ENCODE measurements around the gene HPCA. TPM values are rescaled to one million over a fixed set of nuclear protein-coding genes. Genes with fewer than 3 reads are reported as not detected.
A peak's percentile ranks its signal among the peaks of the same experiment; 100 is the strongest.

The HPCA gene
- total and polyA plus RNA-seq, 2 experiments from 2014 or later, result not detected

DNA sequence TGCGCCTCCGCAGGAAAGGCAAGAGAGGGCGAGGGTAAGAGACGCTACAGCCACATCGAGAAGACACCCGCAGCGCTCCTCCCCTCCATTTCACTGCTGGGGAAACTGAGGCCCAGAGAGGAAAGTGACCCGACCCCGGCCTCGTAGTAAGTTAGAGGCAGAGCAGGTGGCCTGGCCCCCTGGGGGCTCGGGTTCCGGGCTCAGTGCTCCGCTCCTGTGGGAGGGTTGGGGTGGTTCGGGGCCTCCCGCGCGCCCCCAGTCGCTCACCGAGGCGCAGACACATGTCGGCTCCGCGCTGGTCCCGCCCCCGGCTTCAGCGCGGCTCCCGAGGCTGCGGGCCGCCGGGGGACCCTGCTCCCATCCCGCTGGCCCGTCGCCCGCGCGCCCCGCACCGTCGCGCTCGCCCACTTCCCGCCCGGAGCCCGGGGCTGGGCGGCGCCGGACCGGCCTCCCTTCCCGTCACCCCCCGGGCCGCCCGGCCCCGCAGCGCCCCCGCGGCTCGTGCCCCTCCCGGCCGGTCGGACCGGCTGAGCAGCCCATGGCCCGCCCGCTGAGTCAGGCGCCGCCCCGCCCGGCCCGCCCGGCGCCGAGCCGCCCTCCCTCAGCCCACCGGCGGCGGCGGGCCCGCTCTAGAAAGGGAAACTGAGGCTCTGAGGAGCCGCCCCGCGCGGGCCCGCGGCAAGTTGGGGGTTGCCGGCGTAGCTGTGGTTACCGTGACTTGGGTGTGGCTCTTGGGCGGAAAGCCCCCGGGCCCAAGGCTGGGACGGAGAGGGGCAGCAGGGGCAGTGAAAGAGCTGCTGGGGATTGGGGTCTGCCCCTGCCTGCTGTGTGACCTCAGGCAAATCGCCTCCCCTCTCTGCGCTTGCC lies 14.9 kb downstream of the HPCA start, which contains the start of gene TMEM54:
TSS of gene TMEM54 (minus strand) at position 434 of the 867 bp plus-strand sequence. CDS start at position 283, 151 bp downstream.
- H3K9ac ChIP-seq, result peak within 1 kb of the TSS; percentile 81
- peak within 1 kb of the TSS; percentile 85 for H3K4me2 ChIP-seq (ENCODE audit: unreplicated experiment)
- peak; percentile 70 for DNase-seq
- no peaks in the 10 kb centered on the region for H3K4me1 ChIP-seq (ENCODE audit: insufficient read depth)
- H3K79me2 ChIP-seq (ENCODE audit: insufficient read depth), result no peaks in the 10 kb centered on the region
- H3K4me3 ChIP-seq, result peak within 1 kb of the TSS; percentile 82
- peak within 1 kb of the TSS; percentile 99 for H2AFZ ChIP-seq
- no peak for TF ChIP-seq EZH2phosphoT487 (IDR thresholded peaks at IDR 0.05; ENCODE audit: insufficient read depth, low read depth)
- no peak for TF ChIP-seq EZH2 (IDR thresholded peaks at IDR 0.05; ENCODE audit: insufficient read depth, poor library complexity, severe bottlenecking)
- H3K27ac ChIP-seq, result no peak within 1 kb of the TSS
- no peaks in the 10 kb centered on the region for H3K27me3 ChIP-seq (replicated peaks; ENCODE audit: insufficient read depth)
- no peaks in the 10 kb centered on the region for H3K9me3 ChIP-seq (ENCODE audit: low read depth)
- H3K9me2 ChIP-seq (ENCODE audit: insufficient read depth), result no peaks in the 10 kb centered on the region
- no peaks in the 10 kb centered on the region for H4K20me1 ChIP-seq (ENCODE audit: insufficient read depth)
- H3F3A ChIP-seq (ENCODE audit: insufficient read depth), result no peaks in the 10 kb centered on the region
- no peaks in the 10 kb centered on the region for H3K36me3 ChIP-seq (ENCODE audit: low read depth)
- in situ Hi-C loops (cut with MboI), result no loop called here
- WGBS, 2 experiments (ENCODE audit: low coverage in 1 of 2, low lambda C conversion rate in 2 of 2, missing lambda C conversion rate in 2 of 2), result 1 to 3% methylated on average over 42 to 48 of the region's 92 CpGs

DNA sequence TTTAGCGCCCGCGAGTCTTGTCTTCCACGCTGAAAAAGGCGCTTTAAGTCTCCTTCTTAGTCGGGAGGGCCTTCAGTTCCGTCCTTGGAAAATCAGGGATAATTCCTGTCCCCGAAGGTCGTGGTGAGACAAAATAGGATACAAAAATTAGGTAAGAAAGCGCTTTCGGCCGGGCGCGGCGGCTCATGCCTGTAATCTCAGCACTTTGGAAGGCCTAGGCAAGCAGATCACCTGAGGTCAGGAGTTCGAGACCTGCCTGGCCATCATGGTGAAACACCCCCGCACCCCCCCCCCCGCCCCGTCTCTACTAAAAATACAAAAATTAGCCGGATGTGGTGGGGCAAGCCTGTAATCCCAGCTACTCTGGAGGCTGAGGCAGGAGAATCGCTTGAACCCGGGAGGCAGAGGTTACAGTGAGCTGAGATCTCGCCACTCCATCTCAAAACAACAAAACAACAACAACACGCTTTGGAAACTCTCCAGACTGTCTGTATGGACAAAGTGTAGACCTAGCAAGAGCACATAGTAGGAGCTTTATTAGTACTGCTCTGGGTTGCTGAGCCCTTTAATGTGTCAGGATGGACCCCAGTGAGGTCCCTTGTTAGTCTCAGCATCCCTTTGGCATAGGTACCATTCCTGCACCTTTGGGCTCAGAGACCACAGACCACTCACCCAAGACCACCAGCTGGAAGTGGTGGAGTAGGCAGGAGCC lies 15.7 kb downstream of the HPCA start:
- peak overlapping the region; percentile 99 for H2AFZ ChIP-seq
- DNase-seq, result no peak
- WGBS, 2 experiments (ENCODE audit: low coverage in 1 of 2, low lambda C conversion rate in 2 of 2, missing lambda C conversion rate in 2 of 2), result 54 to 55% methylated on average over 23 to 24 of the region's 24 CpGs
- H4K20me1 ChIP-seq (ENCODE audit: insufficient read depth), result no peaks in the 10 kb centered on the region
- H3K36me3 ChIP-seq (ENCODE audit: low read depth), result no peaks in the 10 kb centered on the region
- in situ Hi-C loops (cut with MboI), result no loop called here
- peak overlapping the region; percentile 82 for H3K4me3 ChIP-seq
- no peaks in the 10 kb centered on the region for H3K4me1 ChIP-seq (ENCODE audit: insufficient read depth)
- TF ChIP-seq EZH2phosphoT487 (IDR thresholded peaks at IDR 0.05; ENCODE audit: insufficient read depth, low read depth), result no peak
- TF ChIP-seq EZH2 (IDR thresholded peaks at IDR 0.05; ENCODE audit: insufficient read depth, poor library complexity, severe bottlenecking), result no peak
- no peaks in the 10 kb centered on the region for H3F3A ChIP-seq (ENCODE audit: insufficient read depth)
- H3K4me2 ChIP-seq (ENCODE audit: unreplicated experiment), result peak overlapping the region; percentile 85
- H3K9me3 ChIP-seq (ENCODE audit: low read depth), result no peaks in the 10 kb centered on the region
- H3K9me2 ChIP-seq (ENCODE audit: insufficient read depth), result no peaks in the 10 kb centered on the region
- H3K9ac ChIP-seq, result peak overlapping the region; percentile 81
- no peaks in the 10 kb centered on the region for H3K79me2 ChIP-seq (ENCODE audit: insufficient read depth)
- H3K27me3 ChIP-seq (replicated peaks; ENCODE audit: insufficient read depth), result no peaks in the 10 kb centered on the region
- H3K27ac ChIP-seq, result no peak overlapping the region

DNA sequence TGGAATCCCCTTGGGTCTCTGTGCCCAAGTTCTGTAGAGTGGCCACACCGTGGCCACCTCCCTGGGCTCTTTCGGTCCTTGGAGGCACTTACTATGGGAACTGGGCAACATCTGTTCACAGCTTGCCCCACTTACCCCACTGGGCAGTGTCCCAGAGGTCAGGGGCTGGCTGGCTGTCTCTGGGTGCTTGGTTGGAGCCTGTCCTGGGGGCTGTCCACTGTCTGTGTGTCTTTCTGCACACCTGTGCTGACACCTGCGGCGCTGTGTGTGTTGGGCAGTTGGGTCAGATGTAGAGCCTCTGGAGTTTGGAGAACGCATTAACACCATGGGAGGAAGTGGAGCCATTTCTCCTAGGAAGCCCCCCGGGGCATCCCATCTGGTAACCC lies 16.2 kb downstream of the HPCA start:
- H3K9ac ChIP-seq, result no peak overlapping the region
- H3K27ac ChIP-seq, result no peak overlapping the region
- H3K36me3 ChIP-seq (ENCODE audit: low read depth), result no peaks in the 10 kb centered on the region
- H3K79me2 ChIP-seq (ENCODE audit: insufficient read depth), result no peaks in the 10 kb centered on the region
- no peak overlapping the region for H3K4me2 ChIP-seq (ENCODE audit: unreplicated experiment)
- no peaks in the 10 kb centered on the region for H3K9me2 ChIP-seq (ENCODE audit: insufficient read depth)
- H3K27me3 ChIP-seq (replicated peaks; ENCODE audit: insufficient read depth), result no peaks in the 10 kb centered on the region
- H4K20me1 ChIP-seq (ENCODE audit: insufficient read depth), result no peaks in the 10 kb centered on the region
- no peak overlapping the region for H2AFZ ChIP-seq
- in situ Hi-C loops (cut with MboI), result no loop called here
- no peak for DNase-seq
- TF ChIP-seq EZH2 (IDR thresholded peaks at IDR 0.05; ENCODE audit: insufficient read depth, poor library complexity, severe bottlenecking) (no peak), EZH2phosphoT487 (IDR thresholded peaks at IDR 0.05; ENCODE audit: insufficient read depth, low read depth) (no peak)
- 70 to 71% methylated on average over 6 of the region's 6 CpGs for WGBS, 2 experiments (ENCODE audit: low coverage in 1 of 2, low lambda C conversion rate in 2 of 2, missing lambda C conversion rate in 2 of 2)
- no peaks in the 10 kb centered on the region for H3K4me1 ChIP-seq (ENCODE audit: insufficient read depth)
- no peaks in the 10 kb centered on the region for H3K9me3 ChIP-seq (ENCODE audit: low read depth)
- H3K4me3 ChIP-seq, result no peak overlapping the region
- H3F3A ChIP-seq (ENCODE audit: insufficient read depth), result no peaks in the 10 kb centered on the region

DNA sequence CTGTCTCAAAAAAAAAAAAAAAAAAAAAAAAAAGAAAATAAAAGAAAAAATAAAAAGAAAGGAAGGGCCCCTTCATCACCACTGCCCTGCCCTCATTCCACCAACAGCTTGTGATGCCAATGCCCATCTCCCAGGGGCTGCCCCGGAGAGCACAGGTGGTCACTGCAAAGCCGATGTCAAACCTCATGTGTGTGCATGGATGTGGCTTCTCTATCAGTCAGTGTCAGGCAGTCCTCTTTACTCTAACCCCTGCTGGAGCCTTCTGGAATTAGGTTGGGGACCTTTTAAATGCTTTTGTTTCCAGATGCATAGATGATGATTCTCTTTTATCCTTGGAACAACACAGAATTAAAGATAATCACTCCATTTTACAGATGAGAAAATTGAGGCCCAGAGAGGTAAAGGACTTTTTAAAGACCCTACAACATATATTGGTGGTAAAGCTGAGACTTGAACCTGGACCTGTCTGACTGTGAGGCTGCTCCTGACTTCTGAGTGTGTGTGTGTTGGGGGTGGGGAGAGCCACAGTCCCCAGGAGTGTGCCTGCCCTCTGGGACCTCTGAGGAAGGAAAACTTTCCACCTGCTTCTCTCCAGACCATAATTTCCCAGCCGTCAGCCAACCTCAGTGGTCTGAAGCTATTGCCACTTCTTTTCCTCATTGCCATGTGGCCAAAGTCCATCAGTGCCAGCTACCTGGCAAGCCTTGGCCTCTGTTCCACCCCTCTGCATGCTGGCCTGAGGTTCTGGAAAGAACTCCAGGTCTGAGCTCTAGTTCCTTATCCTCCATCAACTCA lies 17.9 kb downstream of the HPCA start:
- Histone ChIP-seq H3K27ac (no peak overlapping the region), H2AFZ (no peak overlapping the region), H3K79me2 (ENCODE audit: insufficient read depth) (no peaks in the 10 kb centered on the region), H3K4me1 (ENCODE audit: insufficient read depth) (no peaks in the 10 kb centered on the region), H3K4me3 (no peak overlapping the region), H3K9me3 (ENCODE audit: low read depth) (no peaks in the 10 kb centered on the region), H4K20me1 (ENCODE audit: insufficient read depth) (no peaks in the 10 kb centered on the region), H3K9ac (no peak overlapping the region), H3K4me2 (ENCODE audit: unreplicated experiment) (no peak overlapping the region), H3F3A (ENCODE audit: insufficient read depth) (no peaks in the 10 kb centered on the region), H3K9me2 (ENCODE audit: insufficient read depth) (no peaks in the 10 kb centered on the region), H3K27me3 (replicated peaks; ENCODE audit: insufficient read depth) (no peaks in the 10 kb centered on the region), H3K36me3 (ENCODE audit: low read depth) (no peaks in the 10 kb centered on the region)
- 67 to 73% methylated on average over 3 of the region's 3 CpGs for WGBS, 2 experiments (ENCODE audit: low coverage in 1 of 2, low lambda C conversion rate in 2 of 2, missing lambda C conversion rate in 2 of 2)
- TF ChIP-seq EZH2phosphoT487 (IDR thresholded peaks at IDR 0.05; ENCODE audit: insufficient read depth, low read depth) (no peak), EZH2 (IDR thresholded peaks at IDR 0.05; ENCODE audit: insufficient read depth, poor library complexity, severe bottlenecking) (no peak)
- in situ Hi-C loops (cut with MboI), result no loop called here
- DNase-seq, result no peak

Measured in GM23248 (cell line).